HepG2 (cell line): ENCODE data around the gene ILKAP. TPM values are rescaled to one million over a fixed set of nuclear protein-coding genes. Genes with fewer than 3 reads are reported as not detected.

Source experiments
- ATAC-seq: fragments of 200-7000 bp; cut with Tn5 transposase; 3 replicates; pipeline ENCODE4 v1.9.1; 2020; ENCODE audit warnings: mild to moderate bottlenecking, moderate library complexity
- BruUV-seq: library from RNA; stranded (reverse); fragments of 400-500 nt; replicated peaks from 2 replicates; lab custom pipeline; 2021; lab: Mats Ljungman, UMichigan
- CTCF ChIA-PET: fragments of 300-600 bp; formaldehyde crosslinking; extraction: SDS; loops from one replicate; lab custom pipeline; 2021; ENCODE audit warnings: low total read pairs, inconsistent platforms, low intra/inter-chr PET ratio; lab: Yijun Ruan, JAX
- POLR2A ChIA-PET: fragments of 350-600 bp; sonication (Branson Sonifier 250); formaldehyde crosslinking; loops from one replicate; lab custom pipeline; 2020; ENCODE audit warnings: antibody characterized with exemption, inconsistent platforms; lab: Yijun Ruan, JAX
- DNase-seq: peaks from one replicate; pipeline ENCODE4 v3.0.0-alpha.2; 2015; ENCODE audit warnings: low spot score
- FAIRE-seq: peaks from 3 replicates; lab custom pipeline; 2011; peaks lifted over from hg19 to GRCh38; lab: Jason Lieb, UNC
- H2AFZ ChIP-seq: one replicate; pipeline ENCODE4 v1.6.1; 2011; ENCODE audit warnings: low read length, inconsistent platforms
- H3K27ac ChIP-seq: fragments of 300-600 bp; 3 replicates; pipeline ENCODE4 v1.8.0; 2011; ENCODE audit warnings: mixed run types, mild to moderate bottlenecking, mixed read lengths, low read length, inconsistent platforms; ENCODE audit not compliant: insufficient read depth; ENCODE audit errors: extremely low read length
- H3K27me3 ChIP-seq, 2 experiments: fragments of 200-600 bp in 1 of 2; 2 replicates in 1 of 2; 3 replicates in 1 of 2; pipeline versions ENCODE4 v1.6.0 to v1.8.0; 2011; ENCODE audit warnings: low read length in 2 of 2, mild to moderate bottlenecking in 2 of 2, moderate library complexity in 2 of 2, inconsistent platforms in 1 of 2; ENCODE audit not compliant: insufficient read depth in 2 of 2, control insufficient read depth in 1 of 2
- H3K36me3 ChIP-seq, 2 experiments: fragments of 200-600 bp in 1 of 2; replicated peaks in 1 of 2; 2 replicates in 1 of 2; 3 replicates in 1 of 2; pipeline versions ENCODE4 v1.5.1 to v1.8.0; 2011; ENCODE audit warnings: low read length in 2 of 2, inconsistent platforms in 1 of 2; ENCODE audit not compliant: insufficient read depth in 2 of 2, control insufficient read depth in 1 of 2
- H3K4me1 ChIP-seq: 2 replicates; pipeline ENCODE4 v1.5.1; 2012; ENCODE audit warnings: low read length, inconsistent platforms; ENCODE audit not compliant: insufficient read depth
- H3K4me2 ChIP-seq: 2 replicates; pipeline ENCODE4 v1.6.0; 2011; ENCODE audit warnings: low read depth, low read length, inconsistent platforms
- H3K4me3 ChIP-seq, 3 experiments: fragments of 200-600 bp in 1 of 3; sonication (generic), shearing (Covaris generic) in 1 of 3; replicated peaks in 1 of 3; 2 replicates each; pipeline ENCODE4 v1.5.1; 2011 to 2016; ENCODE audit warnings: low read length in 3 of 3, inconsistent platforms in 2 of 3, low read depth in 2 of 3, mild to moderate bottlenecking in 2 of 3, control low read depth in 1 of 3, mixed read lengths in 1 of 3; ENCODE audit not compliant: insufficient read depth in 1 of 3
- H3K79me2 ChIP-seq: one replicate; pipeline ENCODE4 v1.6.1; 2011; ENCODE audit warnings: low read length, inconsistent platforms; ENCODE audit not compliant: insufficient read depth
- H3K9ac ChIP-seq: 2 replicates; pipeline ENCODE4 v1.6.0; 2011; ENCODE audit warnings: mild to moderate bottlenecking, low read depth, low read length, inconsistent platforms; ENCODE audit not compliant: insufficient read depth
- H3K9me3 ChIP-seq: 2 replicates; pipeline ENCODE4 v1.5.1; 2012; ENCODE audit warnings: mild to moderate bottlenecking, low read length
- H4K20me1 ChIP-seq: 2 replicates; pipeline ENCODE4 v1.6.0; 2011; ENCODE audit warnings: inconsistent platforms, mild to moderate bottlenecking, low read length, moderate library complexity; ENCODE audit not compliant: insufficient read depth
- CEBPZ ChIP-seq: IDR thresholded peaks from 2 replicates; pipeline ENCODE4 v1.6.1; 2012; ENCODE audit warnings: low read length, improper control_type of control experiment
- MTA1 ChIP-seq: sonication (generic); formaldehyde crosslinking; IDR thresholded peaks from 2 replicates; pipeline ENCODE4 v1.4.0; 2020; ENCODE audit warnings: missing genetic modification reagents, mild to moderate bottlenecking, borderline replicate concordance
- WGBS: methylation state at CpG from one replicate; pipeline ENCODE4 v1.1.6; 2017; ENCODE audit warnings: low lambda C conversion rate; 5-methylcytosine and 5-hydroxymethylcytosine counted together
- in situ Hi-C: cut with HindIII; loops from 2 replicates; pipeline ENCODE4 v1.10.0; 2017; ENCODE audit warnings: low pct_unique_long_range_greater_than_20kb; ENCODE audit not compliant: extremely low pct_ligation_motif_present
- intact Hi-C: fragments of 100-400 bp; cut with micrococcal nuclease; formaldehyde crosslinking; loops from one replicate; pipeline ENCODE4 v1.10.0; 2022; ENCODE audit not compliant: unreplicated experiment
- polyA plus RNA-seq, 8 experiments: library from polyadenylated mRNA; depleted of rRNA in 3 of 8; stranded (reverse) in 7 of 8; unstranded in 1 of 8; fragments of >200 nt; fragmentation: Illumina TruSeq in 4 of 8; extraction: Trizol in 4 of 8; gene quantifications; 2 replicates each; pipeline versions ENCODE4 v1.2.1 to v1.2.3, GENCODE V29; 2011 to 2016; ENCODE audit warnings: low read depth in 4 of 8, missing spikeins in 1 of 8, mixed read lengths in 1 of 8; ENCODE audit not compliant: insufficient read depth in 1 of 8
- total RNA-seq, 5 experiments: library from RNA; depleted of rRNA; stranded (reverse); fragments of >200 nt; fragmentation: Illumina TruSeq; extraction: Trizol; gene quantifications; 2 replicates each; pipeline ENCODE4 v1.2.3, GENCODE V29; 2016; ENCODE audit warnings: low read depth in 1 of 5

Gene ILKAP
- total and polyA plus RNA-seq, 2 of the 13 experiments (the other 11 are each of a cell fraction or from before 2014, with no cell fraction given): 29.6 to 33.1 TPM

GRCh38 chr2:238125127-238125885 lies 78.2 kb downstream of the ILKAP start:
- H3K4me2 ChIP-seq: no peak overlapping the region
- H3K4me3 ChIP-seq: no peak overlapping the region
- ATAC-seq: no peak
- H3K36me3 ChIP-seq: no peaks in the 10 kb centered on the region
- no peaks in the 10 kb centered on the region for H3K9me3 ChIP-seq
- in situ Hi-C loops: no loop called here
- CTCF ChIA-PET: no interaction called here
- DNase-seq: no peak
- H3K27ac ChIP-seq: no peak overlapping the region
- no peaks in the 10 kb centered on the region for H4K20me1 ChIP-seq
- H3K79me2 ChIP-seq: no peaks in the 10 kb centered on the region
- TF ChIP-seq CEBPZ: no peak
- no peak for TF ChIP-seq MTA1 (CRISPR knock-in tag)
- TF ChIP-seq, all 625 proteins: peak for 0
- Histone ChIP-seq H3K27me3 (peaks cover 3 to 42% of the 10 kb centered on the region in 2 experiments), H3K9ac (no peak overlapping the region), H2AFZ (no peak overlapping the region), H3K4me1 (peaks cover 15% of the 10 kb centered on the region)
- WGBS: 42% methylated on average over 15 of the region's 20 CpGs
- FAIRE-seq: no peak
- POLR2A ChIA-PET: no interaction called here
- BruUV-seq: no TSS peak
- intact Hi-C loops: no loop called here
